H1 (cell line): ENCODE results near the gene SHC3. TPM values are rescaled to one million over a fixed set of nuclear protein-coding genes. Genes with fewer than 3 reads are reported as not detected.

Source experiments
- CTCF ChIA-PET: fragments of 300-600 bp; sonication (Branson Sonifier 250); formaldehyde crosslinking; loops from one replicate; lab custom pipeline; 2021; ENCODE audit not compliant: partially characterized antibody; lab: Charles Lee
- POLR2A ChIA-PET: fragments of 300-600 bp; sonication (Branson Sonifier 250); formaldehyde crosslinking; loops from one replicate; lab custom pipeline; 2021; ENCODE audit warnings: inconsistent platforms; ENCODE audit not compliant: partially characterized antibody; lab: Charles Lee
- DNase-seq, 2 experiments: peaks; one replicate each; pipeline versions ENCODE4 v3.0.0 to v3.0.0-alpha.2; 2010 to 2022; ENCODE audit warnings: low spot score in 2 of 2, low read depth in 1 of 2, mixed read lengths in 1 of 2
- FAIRE-seq: peaks from 2 replicates; lab custom pipeline; 2011; peaks lifted over from hg19 to GRCh38; lab: Jason Lieb, UNC
- H2AFZ ChIP-seq: 2 replicates; pipeline ENCODE4 v1.8.1; 2012; ENCODE audit warnings: low read length, inconsistent platforms
- H2AK5ac ChIP-seq: 2 replicates; pipeline ENCODE4 v1.6.1; 2013; ENCODE audit warnings: low read depth, low read length
- H2BK120ac ChIP-seq: replicated peaks from 2 replicates; pipeline ENCODE3; 2013; ENCODE audit warnings: low read depth, low read length, inconsistent platforms
- H2BK12ac ChIP-seq: 2 replicates; pipeline ENCODE4 v1.6.1; 2013; ENCODE audit warnings: low read depth, low read length
- H2BK15ac ChIP-seq: 2 replicates; pipeline ENCODE4 v1.6.1; 2013; ENCODE audit warnings: low read length
- H2BK20ac ChIP-seq: 2 replicates; pipeline ENCODE4 v1.6.1; 2013; ENCODE audit warnings: low read length
- H2BK5ac ChIP-seq: 2 replicates; pipeline ENCODE4 v1.6.1; 2013; ENCODE audit warnings: low read depth, low read length
- H3K14ac ChIP-seq: 2 replicates; pipeline ENCODE4 v1.6.1; 2013; ENCODE audit warnings: inconsistent platforms; ENCODE audit not compliant: insufficient read length
- H3K18ac ChIP-seq: 2 replicates; pipeline ENCODE4 v1.6.1; 2013; ENCODE audit warnings: low read length; ENCODE audit errors: extremely low read depth
- H3K23ac ChIP-seq: 2 replicates; pipeline ENCODE4 v1.6.1; 2013; ENCODE audit warnings: inconsistent platforms; ENCODE audit not compliant: insufficient read length
- H3K23me2 ChIP-seq: 2 replicates; pipeline ENCODE4 v1.6.1; 2013; ENCODE audit warnings: low read depth, low read length
- H3K27ac ChIP-seq: 2 replicates; pipeline ENCODE4 v1.6.1; 2011; ENCODE audit warnings: low read depth, low read length, inconsistent platforms
- H3K27me3 ChIP-seq, 4 experiments: replicated peaks in 1 of 4; 1 replicate in 1 of 4; 2 replicates in 3 of 4; pipeline versions ENCODE4 v1.6.1 to v1.8.1; 2011 to 2013; ENCODE audit warnings: low read length in 3 of 4, mild to moderate bottlenecking in 3 of 4, inconsistent platforms in 2 of 4, mixed read lengths in 2 of 4, moderate library complexity in 1 of 4; ENCODE audit not compliant: control insufficient read depth in 3 of 4, insufficient read depth in 3 of 4; ENCODE audit errors: extremely low read depth in 1 of 4
- H3K36me3 ChIP-seq, 4 experiments: 2 replicates each; pipeline versions ENCODE4 v1.6.1 to v1.8.1; 2011 to 2013; ENCODE audit warnings: mild to moderate bottlenecking in 4 of 4, low read length in 3 of 4, moderate library complexity in 2 of 4, control low read depth in 1 of 4, inconsistent platforms in 1 of 4; ENCODE audit not compliant: insufficient read depth in 4 of 4, control insufficient read depth in 2 of 4
- H3K4ac ChIP-seq: replicated peaks from 2 replicates; pipeline ENCODE3; 2013; ENCODE audit warnings: low read length, low read depth, mixed read lengths, inconsistent platforms; ENCODE audit not compliant: insufficient read length
- H3K4me1 ChIP-seq, 4 experiments: replicated peaks in 1 of 4; 1 replicate in 1 of 4; 2 replicates in 3 of 4; pipeline versions ENCODE4 v1.6.1 to v1.8.1; 2011 to 2013; ENCODE audit warnings: low read length in 3 of 4, inconsistent platforms in 2 of 4, mixed read lengths in 1 of 4; ENCODE audit not compliant: insufficient read depth in 4 of 4, control insufficient read depth in 3 of 4
- H3K4me2 ChIP-seq, 2 experiments: 2 replicates each; pipeline versions ENCODE4 v1.6.1 to v1.8.1; 2011 to 2013; ENCODE audit warnings: low read depth in 2 of 2, low read length in 2 of 2, control low read depth in 1 of 2, inconsistent platforms in 1 of 2, mild to moderate bottlenecking in 1 of 2; ENCODE audit not compliant: insufficient read depth in 1 of 2
- H3K4me3 ChIP-seq, 4 experiments: fragments of 200-600, 300-600 bp in 1 of 4; sonication (generic), shearing (Covaris generic), sonication (Bioruptor Twin) in 1 of 4; 2 replicates each; pipeline versions ENCODE4 v1.5.1 to v1.8.1; 2011 to 2016; ENCODE audit warnings: low read length in 4 of 4, low read depth in 3 of 4, control low read depth in 2 of 4, inconsistent platforms in 2 of 4, mild to moderate bottlenecking in 2 of 4, mixed read lengths in 1 of 4, moderate library complexity in 1 of 4; ENCODE audit not compliant: insufficient read depth in 2 of 4; ENCODE audit errors: extremely low read depth in 1 of 4
- H3K56ac ChIP-seq: replicated peaks from 2 replicates; pipeline ENCODE3; 2013; ENCODE audit warnings: low read depth, mild to moderate bottlenecking, mixed read lengths, low read length, inconsistent platforms; ENCODE audit not compliant: insufficient read length
- H3K79me1 ChIP-seq: 2 replicates; pipeline ENCODE4 v1.6.1; 2013; ENCODE audit warnings: low read depth, low read length, control low read depth
- H3K79me2 ChIP-seq, 2 experiments: 2 replicates each; pipeline versions ENCODE4 v1.6.1 to v1.8.1; 2012 to 2013; ENCODE audit warnings: low read length in 2 of 2, mild to moderate bottlenecking in 2 of 2, inconsistent platforms in 1 of 2; ENCODE audit not compliant: insufficient read depth in 2 of 2, control insufficient read depth in 1 of 2
- H3K9ac ChIP-seq, 4 experiments: replicated peaks in 1 of 4; 1 replicate in 1 of 4; 2 replicates in 3 of 4; pipeline versions ENCODE4 v1.6.1 to v1.8.1; 2011 to 2013; ENCODE audit warnings: low read depth in 3 of 4, low read length in 3 of 4, control low read depth in 2 of 4, mild to moderate bottlenecking in 2 of 4, moderate library complexity in 2 of 4, inconsistent platforms in 1 of 4; ENCODE audit errors: extremely low read depth in 1 of 4
- H3K9me3 ChIP-seq, 2 experiments: 2 replicates each; pipeline versions ENCODE4 v1.6.1 to v1.8.1; 2012 to 2013; ENCODE audit warnings: mild to moderate bottlenecking in 2 of 2, moderate library complexity in 2 of 2, control low read depth in 1 of 2, inconsistent platforms in 1 of 2, low read depth in 1 of 2, low read length in 1 of 2, mixed read lengths in 1 of 2; ENCODE audit not compliant: insufficient read depth in 2 of 2
- H4K20me1 ChIP-seq, 2 experiments: replicated peaks in 1 of 2; 2 replicates each; pipeline versions ENCODE3 to v1.8.1; 2011 to 2013; ENCODE audit warnings: inconsistent platforms in 2 of 2, low read length in 2 of 2, mild to moderate bottlenecking in 1 of 2; ENCODE audit not compliant: insufficient read depth in 2 of 2, control insufficient read depth in 1 of 2
- H4K5ac ChIP-seq: 2 replicates; pipeline ENCODE4 v1.6.1; 2013; ENCODE audit warnings: low read length, low read depth, mixed read lengths, inconsistent platforms; ENCODE audit not compliant: insufficient read length
- H4K8ac ChIP-seq: 2 replicates; pipeline ENCODE4 v1.8.0; 2013; ENCODE audit warnings: mild to moderate bottlenecking, moderate library complexity, low read length, inconsistent platforms; ENCODE audit not compliant: insufficient read depth; ENCODE audit errors: extremely low read depth
- H4K91ac ChIP-seq: replicated peaks from 2 replicates; pipeline ENCODE3; 2013; ENCODE audit warnings: low read length, mixed read lengths, inconsistent platforms; ENCODE audit not compliant: insufficient read length
- BACH1 ChIP-seq: IDR thresholded peaks from 2 replicates; pipeline ENCODE4 v1.6.1; 2012; ENCODE audit warnings: low read length, improper control_type of control experiment
- BRCA1 ChIP-seq: IDR thresholded peaks from 2 replicates; pipeline ENCODE4 v1.6.1; 2012; ENCODE audit warnings: low read depth, low read length, improper control_type of control experiment
- RAD21 ChIP-seq, 2 experiments: IDR thresholded peaks in 1 of 2; conservative IDR thresholded peaks in 1 of 2; 2 replicates each; pipeline ENCODE4 v1.6.1; 2011; ENCODE audit warnings: low read depth in 2 of 2, low read length in 2 of 2, improper control_type of control experiment in 1 of 2, inconsistent platforms in 1 of 2, mild to moderate bottlenecking in 1 of 2, moderate library complexity in 1 of 2
- SP2 ChIP-seq: IDR thresholded peaks from 2 replicates; pipeline ENCODE4 v1.6.1; 2012; ENCODE audit warnings: mild to moderate bottlenecking, low read length, inconsistent platforms
- SUZ12 ChIP-seq: fragments of 200-600 bp; sonication (generic); IDR thresholded peaks from 2 replicates; pipeline ENCODE4 v1.6.1; 2012; ENCODE audit warnings: mild to moderate bottlenecking, inconsistent platforms, low read length, moderate library complexity, mixed read lengths
- whole genome bisulfite sequencing, 2 experiments: shearing (Covaris generic) in 1 of 2; methylation state at CpG; one replicate each; pipeline versions ENCODE4 v1.1.6 to v1.1.7; 2013 to 2015; ENCODE audit warnings: low lambda C conversion rate in 2 of 2, mixed read lengths in 2 of 2, inconsistent platforms in 1 of 2, low coverage in 1 of 2, missing lambda C conversion rate in 1 of 2; ENCODE audit not compliant: insufficient replicate concordance in 2 of 2, insufficient coverage in 1 of 2, insufficient read length in 1 of 2; ENCODE audit errors: extremely low coverage in 1 of 2, missing lambda C conversion rate in 1 of 2; 5-methylcytosine and 5-hydroxymethylcytosine counted together
- polyA plus RNA-seq, 7 experiments: library from polyadenylated mRNA; depleted of rRNA in 3 of 7; stranded (reverse) in 5 of 7; unstranded in 2 of 7; fragments of >200 nt in 5 of 7; fragments of 200-250 nt in 2 of 7; gene quantifications; 1 replicate in 5 of 7; 2 replicates in 1 of 7; 4 replicates in 1 of 7; pipeline versions ENCODE4 v1.2.1 to v1.2.3, GENCODE V29; 2011 to 2013; ENCODE audit warnings: missing spikeins in 2 of 7, mixed read lengths in 2 of 7
- total RNA-seq: library from RNA; stranded (reverse); fragmentation: NEBNext Ultra II Directional; extraction: Animal tissue kit (Norgen Biotek cat#: 25700); gene quantifications from 2 replicates; pipeline ENCODE4 v1.2.1, GENCODE V29; 2021

Gene SHC3
- total and polyA plus RNA-seq, 2 of the 8 experiments (the other 6 are each of a cell fraction or from before 2014, with no cell fraction given), result 1.4 to 7.1 TPM

DNA sequence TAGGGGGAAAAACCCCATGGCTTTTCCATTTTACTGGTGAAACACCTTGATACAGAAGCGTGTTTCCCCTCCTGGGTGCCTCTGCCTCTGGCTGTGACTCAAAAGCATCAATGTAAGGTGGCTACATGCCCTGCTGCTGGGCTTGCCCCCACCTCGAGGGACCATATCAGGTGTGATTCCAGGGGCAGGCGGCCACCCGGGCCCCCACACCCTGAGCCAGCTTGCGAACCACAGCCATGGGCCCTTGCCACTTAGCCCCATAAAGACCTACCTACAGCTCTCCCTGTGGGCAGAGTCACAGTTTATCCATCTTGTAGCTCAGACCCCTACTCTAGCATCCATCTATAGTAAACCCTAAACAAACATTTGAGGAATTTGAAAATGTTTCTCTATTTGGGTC, 10.8 kb downstream of the SHC3 start:
- H3K23ac ChIP-seq, result no peak overlapping the region
- FAIRE-seq (no peak), DNase-seq (no peak)
- H3K79me1 ChIP-seq, result peaks cover 4% of the 10 kb centered on the region; the same call in 1 of the 2 replicates
- H4K5ac ChIP-seq, result no peak overlapping the region
- no peak overlapping the region for H4K8ac ChIP-seq
- H3K4ac ChIP-seq, result no peak overlapping the region
- H2AFZ ChIP-seq, result no peak overlapping the region
- H2AK5ac ChIP-seq, result no peak overlapping the region
- H3K23me2 ChIP-seq, result peaks cover 2% of the 10 kb centered on the region; the same call in 1 of the 2 replicates
- no peak overlapping the region for H3K4me2 ChIP-seq
- no peak overlapping the region for H2BK20ac ChIP-seq
- POLR2A ChIA-PET, result interaction anchor here (0.6 kb wide), 1 partner anchor 733 kb away, joined by 3 read pairs; no protein-coding TSS in a partner anchor
- H3K14ac ChIP-seq, result no peak overlapping the region
- H2BK12ac ChIP-seq, result no peak overlapping the region
- H3K4me3 ChIP-seq, result no peak overlapping the region
- H3K56ac ChIP-seq, result no peak overlapping the region
- H3K9ac ChIP-seq, result no peak overlapping the region
- H3K27me3 ChIP-seq, result no peaks in the 10 kb centered on the region
- H3K18ac ChIP-seq, result no peak overlapping the region
- WGBS, 2 experiments, result 90% methylated on average over 5 of the region's 5 CpGs; no CpG with 5 or more reads in 1 of the 2 experiments
- H3K27ac ChIP-seq, result no peak overlapping the region
- CTCF ChIA-PET, result no interaction called here
- H3K4me1 ChIP-seq, result peaks cover 0 to 3% (median 0%) of the 10 kb centered on the region in 4 experiments; a peak in 1 of 7 replicates
- no peaks in the 10 kb centered on the region for H3K36me3 ChIP-seq
- no peak overlapping the region for H2BK5ac ChIP-seq
- no peak overlapping the region for H4K91ac ChIP-seq
- H2BK120ac ChIP-seq, result no peak overlapping the region
- H2BK15ac ChIP-seq, result no peak overlapping the region
- H4K20me1 ChIP-seq, result no peaks in the 10 kb centered on the region
- no peaks in the 10 kb centered on the region for H3K9me3 ChIP-seq
- H3K79me2 ChIP-seq, result no peaks in the 10 kb centered on the region
- TF ChIP-seq RAD21 (IDR thresholded peaks at IDR 0.05 in 1 of 2, conservative IDR thresholded peaks at IDR 0.05 in 1 of 2; ENCODE audit: low read depth in 2 of 2, low read length in 2 of 2) (no peak), SP2 (no peak), BRCA1 (no peak), BACH1 (no peak), SUZ12 (no peak)
